ENCODE measurements around the gene MCCC2. TPM values are rescaled to one million over a fixed set of nuclear protein-coding genes. Genes with fewer than 3 reads are reported as not detected.

The MCCC2 gene
- total RNA-seq, 2 experiments from 2014 or later, result 34.7 to 61.2 TPM

DNA sequence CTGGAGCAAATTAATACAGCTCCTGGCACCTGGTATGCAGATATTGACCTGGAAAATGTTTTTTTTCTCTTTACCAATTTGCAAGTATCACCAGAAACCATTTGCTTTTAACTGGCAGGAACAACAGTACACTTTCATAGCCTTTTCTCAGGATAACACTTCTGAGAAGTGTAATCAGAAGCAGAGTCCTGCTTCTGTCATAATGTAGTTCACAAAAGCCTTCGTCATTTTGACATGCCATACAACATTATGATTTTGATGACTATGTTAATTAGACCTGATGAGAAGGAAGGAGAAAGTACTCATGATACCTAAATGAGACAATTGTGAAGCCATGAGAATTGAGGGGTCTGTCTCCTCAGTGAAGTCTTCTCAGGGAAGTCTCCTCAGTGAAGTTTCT lies 90.8 kb downstream of the MCCC2 start:
- no peaks in the 10 kb centered on the region for H3K9me2 ChIP-seq (ENCODE audit: insufficient read depth, low read length)
- intact Hi-C loops (cut with micrococcal nuclease; ENCODE audit: unreplicated experiment), result no loop called here
- BruUV-seq (replicated peaks), result no TSS peak
- H3K4me2 ChIP-seq (ENCODE audit: low read length), result no peak overlapping the region
- no peaks in the 10 kb centered on the region for H3K4me1 ChIP-seq (ENCODE audit: insufficient read depth, low read length, poor library complexity, severe bottlenecking)
- no peaks in the 10 kb centered on the region for H4K20me1 ChIP-seq (ENCODE audit: insufficient read depth, low read length)
- H3K9me3 ChIP-seq (ENCODE audit: low read length), result no peaks in the 10 kb centered on the region
- ChIA-PET POLR2A (no interaction called here), CTCF (ENCODE audit: unreplicated experiment) (no interaction called here)
- no peak for DNase-seq (ENCODE audit: low spot score)
- H2AFZ ChIP-seq (ENCODE audit: low read length), result no peak overlapping the region
- H3K27ac ChIP-seq (ENCODE audit: low read depth, low read length, poor library complexity, severe bottlenecking), result no peak overlapping the region
- TF ChIP-seq EZH2phosphoT487 (IDR thresholded peaks at IDR 0.05; ENCODE audit: borderline replicate concordance, low read depth, low read length), result no peak
- TF ChIP-seq, protein P1, sequence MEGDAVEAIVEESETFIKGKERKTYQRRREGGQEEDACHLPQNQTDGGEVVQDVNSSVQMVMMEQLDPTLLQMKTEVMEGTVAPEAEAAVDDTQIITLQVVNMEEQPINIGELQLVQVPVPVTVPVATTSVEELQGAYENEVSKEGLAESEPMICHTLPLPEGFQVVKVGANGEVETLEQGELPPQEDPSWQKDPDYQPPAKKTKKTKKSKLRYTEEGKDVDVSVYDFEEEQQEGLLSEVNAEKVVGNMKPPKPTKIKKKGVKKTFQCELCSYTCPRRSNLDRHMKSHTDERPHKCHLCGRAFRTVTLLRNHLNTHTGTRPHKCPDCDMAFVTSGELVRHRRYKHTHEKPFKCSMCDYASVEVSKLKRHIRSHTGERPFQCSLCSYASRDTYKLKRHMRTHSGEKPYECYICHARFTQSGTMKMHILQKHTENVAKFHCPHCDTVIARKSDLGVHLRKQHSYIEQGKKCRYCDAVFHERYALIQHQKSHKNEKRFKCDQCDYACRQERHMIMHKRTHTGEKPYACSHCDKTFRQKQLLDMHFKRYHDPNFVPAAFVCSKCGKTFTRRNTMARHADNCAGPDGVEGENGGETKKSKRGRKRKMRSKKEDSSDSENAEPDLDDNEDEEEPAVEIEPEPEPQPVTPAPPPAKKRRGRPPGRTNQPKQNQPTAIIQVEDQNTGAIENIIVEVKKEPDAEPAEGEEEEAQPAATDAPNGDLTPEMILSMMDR (conservative IDR thresholded peaks at IDR 0.05; ENCODE audit: low read length), result no peak
- H3K4me3 ChIP-seq (ENCODE audit: low read depth, low read length, poor library complexity, severe bottlenecking), result no peak overlapping the region
- H3K79me2 ChIP-seq (ENCODE audit: insufficient read depth, low read depth, low read length), result no peaks in the 10 kb centered on the region
- no peaks in the 10 kb centered on the region for H3K36me3 ChIP-seq (ENCODE audit: insufficient read depth, low read length)

DNA sequence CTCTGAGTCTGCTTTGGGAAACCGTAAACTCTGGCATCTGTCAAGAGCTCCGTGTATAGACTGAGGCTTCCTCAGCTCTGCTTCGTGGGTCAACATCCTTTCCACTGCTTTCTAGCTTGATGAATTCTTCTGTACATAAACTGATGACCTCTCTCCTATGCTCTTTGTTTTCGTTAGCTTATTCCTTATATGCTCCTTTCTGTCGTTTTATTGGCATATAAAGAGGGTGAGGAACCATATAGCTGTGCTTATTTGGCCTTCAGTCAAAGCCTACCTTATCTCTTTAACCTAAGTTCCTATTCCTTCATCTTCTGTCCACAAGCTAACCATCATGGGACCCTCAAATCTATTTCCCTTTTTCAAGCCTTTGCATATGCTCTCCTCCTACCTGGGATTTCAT lies 92.6 kb downstream of the MCCC2 start:
- intact Hi-C loops (cut with micrococcal nuclease; ENCODE audit: unreplicated experiment), result no loop called here
- H2AFZ ChIP-seq (ENCODE audit: low read length), result no peak overlapping the region
- POLR2A ChIA-PET, result interaction anchor here (0.7 kb wide), 1 partner anchor 22 kb away, joined by 3 read pairs; no protein-coding TSS in a partner anchor

DNA sequence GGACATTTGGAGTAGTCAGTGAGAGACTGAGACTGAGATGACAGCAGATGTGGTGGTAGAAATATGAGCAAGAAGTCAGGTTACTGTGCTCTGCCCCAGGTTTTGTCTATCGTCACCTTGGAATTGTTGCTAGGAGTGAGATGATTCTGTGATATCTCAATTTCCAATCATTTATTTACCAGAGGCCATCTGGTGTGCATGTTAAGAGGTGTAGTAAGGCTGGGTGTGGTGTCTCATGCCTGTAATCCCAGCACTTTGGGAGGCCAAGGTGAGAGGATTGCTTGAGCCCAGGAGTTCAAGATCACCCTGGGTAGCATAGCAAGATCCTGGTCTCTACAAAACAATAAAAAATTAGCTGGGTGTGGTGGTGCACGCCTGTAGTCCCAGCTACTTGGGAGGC lies 93.4 kb downstream of the MCCC2 start:
- H3K4me2 ChIP-seq (ENCODE audit: low read length), result no peak overlapping the region
- ChIA-PET CTCF (ENCODE audit: unreplicated experiment) (no interaction called here), POLR2A (no interaction called here)
- BruUV-seq (replicated peaks), result no TSS peak
- no peak for TF ChIP-seq EZH2phosphoT487 (IDR thresholded peaks at IDR 0.05; ENCODE audit: borderline replicate concordance, low read depth, low read length)
- TF ChIP-seq, protein P1 (conservative IDR thresholded peaks at IDR 0.05; ENCODE audit: low read length), result no peak
- intact Hi-C loops (cut with micrococcal nuclease; ENCODE audit: unreplicated experiment), result no loop called here
- no peak overlapping the region for H3K27ac ChIP-seq (ENCODE audit: low read depth, low read length, poor library complexity, severe bottlenecking)
- H2AFZ ChIP-seq (ENCODE audit: low read length), result no peak overlapping the region
- no peaks in the 10 kb centered on the region for H3K9me2 ChIP-seq (ENCODE audit: insufficient read depth, low read length)
- no peaks in the 10 kb centered on the region for H4K20me1 ChIP-seq (ENCODE audit: insufficient read depth, low read length)
- H3K79me2 ChIP-seq (ENCODE audit: insufficient read depth, low read depth, low read length), result no peaks in the 10 kb centered on the region
- no peaks in the 10 kb centered on the region for H3K4me1 ChIP-seq (ENCODE audit: insufficient read depth, low read length, poor library complexity, severe bottlenecking)
- no peak overlapping the region for H3K4me3 ChIP-seq (ENCODE audit: low read depth, low read length, poor library complexity, severe bottlenecking)
- no peak for DNase-seq (ENCODE audit: low spot score)
- no peaks in the 10 kb centered on the region for H3K36me3 ChIP-seq (ENCODE audit: insufficient read depth, low read length)
- no peaks in the 10 kb centered on the region for H3K9me3 ChIP-seq (ENCODE audit: low read length)

More for the DNA sequence above, 92.6 kb downstream of the MCCC2 start:
- no peaks in the 10 kb centered on the region for H3K79me2 ChIP-seq (ENCODE audit: insufficient read depth, low read depth, low read length)
- H3K4me1 ChIP-seq (ENCODE audit: insufficient read depth, low read length, poor library complexity, severe bottlenecking), result no peaks in the 10 kb centered on the region
- H3K27ac ChIP-seq (ENCODE audit: low read depth, low read length, poor library complexity, severe bottlenecking), result no peak overlapping the region
- no peaks in the 10 kb centered on the region for H3K9me3 ChIP-seq (ENCODE audit: low read length)
- no peaks in the 10 kb centered on the region for H4K20me1 ChIP-seq (ENCODE audit: insufficient read depth, low read length)
- BruUV-seq (replicated peaks), result no TSS peak
- H3K4me3 ChIP-seq (ENCODE audit: low read depth, low read length, poor library complexity, severe bottlenecking), result no peak overlapping the region
- no peak for DNase-seq (ENCODE audit: low spot score)
- no peaks in the 10 kb centered on the region for H3K36me3 ChIP-seq (ENCODE audit: insufficient read depth, low read length)
- H3K4me2 ChIP-seq (ENCODE audit: low read length), result no peak overlapping the region
- TF ChIP-seq, protein P1 (conservative IDR thresholded peaks at IDR 0.05; ENCODE audit: low read length), result no peak
- TF ChIP-seq EZH2phosphoT487 (IDR thresholded peaks at IDR 0.05; ENCODE audit: borderline replicate concordance, low read depth, low read length), result no peak
- CTCF ChIA-PET (ENCODE audit: unreplicated experiment), result no interaction called here
- no peaks in the 10 kb centered on the region for H3K9me2 ChIP-seq (ENCODE audit: insufficient read depth, low read length)
